Measurements from ENCODE around the gene CDH3.

The CDH3 gene

GRCh38 chr16:68644715-68645493 lies at the start of gene CDH3:
CDH3 (plus strand) TSS chr16:68645310; CDS start chr16:68645380, 70 bp downstream.
- peak; percentile 47 for DNase-seq

- no peak for DNase-seq
Measured at GRCh38 chr16:68596266-68596665, 48.8 kb upstream of the CDH3 start.

DNA sequence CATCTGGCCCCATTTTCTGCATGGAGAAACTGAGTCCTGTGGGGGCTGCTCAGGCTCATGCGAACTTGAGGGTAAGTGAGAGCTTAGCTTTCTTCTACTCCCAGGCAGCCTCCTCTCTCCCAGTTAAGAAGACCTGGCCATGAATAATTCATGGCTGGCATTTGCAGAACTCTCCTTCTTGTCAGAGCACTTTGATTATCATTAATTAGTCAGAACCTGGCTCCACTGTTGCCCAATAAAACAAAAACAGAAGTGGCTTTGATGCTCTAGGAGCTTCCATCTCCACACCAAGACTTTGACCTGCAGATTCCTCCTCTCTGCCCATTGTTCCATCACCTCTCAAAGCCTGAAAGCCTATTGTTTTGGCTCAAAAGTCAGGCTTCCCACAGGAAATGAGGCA lies 45.5 kb upstream of the CDH3 start:
- DNase-seq = no peak

- DNase-seq = no peak
Measured at GRCh38 chr16:68605746-68606145, 39.4 kb upstream of the CDH3 start.

DNA sequence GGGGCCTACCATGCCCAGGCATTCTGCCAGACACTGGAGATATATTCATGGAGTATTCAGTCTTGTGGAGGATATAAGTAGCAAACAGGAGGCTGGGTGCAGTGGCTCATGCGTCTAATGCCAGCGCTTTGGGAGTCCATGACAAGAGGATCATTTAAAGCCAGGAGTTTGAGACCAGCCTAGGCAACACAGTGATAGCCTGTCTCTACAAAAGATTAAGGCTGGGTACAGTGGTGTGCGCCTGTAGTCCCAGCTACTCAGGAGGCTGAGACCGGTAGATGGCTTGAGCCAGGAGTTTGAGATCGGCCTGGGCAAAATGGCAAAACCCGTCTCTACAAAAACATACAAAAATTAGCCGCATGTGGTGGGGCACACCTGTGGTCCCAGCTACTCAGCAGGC lies 37.7 kb upstream of the CDH3 start:
- no peak for DNase-seq

DNA sequence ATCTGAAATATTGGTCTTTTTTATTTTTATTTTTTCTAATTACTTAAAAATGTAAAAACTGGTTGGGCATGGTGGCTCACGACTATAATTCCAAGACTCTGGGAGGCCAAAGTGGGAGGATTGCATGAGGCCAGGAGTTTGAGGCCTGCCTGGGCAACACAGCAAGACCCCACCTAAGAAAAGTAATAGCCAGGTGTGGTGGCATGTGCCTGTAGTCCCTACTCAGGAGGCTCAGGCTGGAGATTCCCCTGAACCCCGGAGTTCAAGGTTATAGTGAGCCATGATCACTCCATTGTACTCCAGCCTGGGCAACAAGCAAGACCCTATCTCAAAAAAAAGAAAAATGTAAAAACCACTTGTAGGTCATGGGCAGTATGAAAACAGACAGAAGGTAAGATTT lies 36.8 kb upstream of the CDH3 start:
- no peak for DNase-seq

GRCh38 chr16:68612996-68613395 lies 32.1 kb upstream of the CDH3 start:
- no peak for DNase-seq

GRCh38 chr16:68617734-68618133 lies 27.4 kb upstream of the CDH3 start:
- DNase-seq = no peak

- no peak for DNase-seq
Measured at GRCh38 chr16:68626557-68626956, 18.6 kb upstream of the CDH3 start.

GRCh38 chr16:68627951-68628425 lies 17.1 kb upstream of the CDH3 start:
- no peak for DNase-seq

GRCh38 chr16:68629351-68629910 lies 15.7 kb upstream of the CDH3 start:
- no peak for DNase-seq

DNA sequence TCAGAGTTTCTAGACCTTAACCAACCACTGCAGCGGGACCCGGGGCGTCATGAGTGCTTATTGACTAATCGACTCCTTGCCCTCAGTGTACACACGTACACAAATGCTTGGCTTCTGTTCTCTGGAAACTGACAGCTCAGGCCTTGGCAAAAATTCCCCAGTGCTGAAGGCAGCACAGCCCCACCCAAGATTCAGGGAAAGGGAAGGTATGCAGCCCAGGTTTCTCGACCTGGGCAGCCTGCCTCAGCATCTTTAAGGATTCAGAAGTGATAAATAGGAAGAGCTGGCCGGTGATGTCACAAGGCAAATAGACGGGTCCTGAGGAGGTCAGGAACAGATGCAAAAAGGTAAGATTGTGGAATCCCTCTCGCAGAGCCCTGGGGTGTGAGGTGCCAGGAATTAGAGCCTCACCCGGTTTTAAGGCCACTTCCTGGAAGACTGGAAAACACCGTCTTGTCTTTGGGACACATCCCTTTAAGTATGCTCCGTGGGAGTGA lies 9.0 kb upstream of the CDH3 start:
- no peak for DNase-seq

DNA sequence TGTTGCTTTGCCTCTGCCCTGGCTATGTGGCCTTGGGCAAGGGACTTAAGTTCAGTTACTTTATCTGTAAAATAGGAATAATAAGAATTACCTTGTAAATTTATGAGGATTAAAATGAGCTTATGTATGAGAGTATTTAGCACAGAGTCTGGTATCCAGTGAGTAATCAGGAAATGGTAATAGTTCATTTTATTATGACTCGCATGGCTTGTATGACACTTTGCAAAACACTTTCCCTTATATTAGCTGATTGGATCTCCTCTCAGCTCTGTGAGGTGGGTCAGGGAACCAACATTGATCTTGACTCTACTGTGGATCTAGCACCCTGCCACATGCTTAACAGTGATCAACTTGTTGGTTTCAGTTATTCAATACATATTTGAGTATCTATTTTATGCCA lies 8.3 kb upstream of the CDH3 start:
- DNase-seq = no peak

DNA sequence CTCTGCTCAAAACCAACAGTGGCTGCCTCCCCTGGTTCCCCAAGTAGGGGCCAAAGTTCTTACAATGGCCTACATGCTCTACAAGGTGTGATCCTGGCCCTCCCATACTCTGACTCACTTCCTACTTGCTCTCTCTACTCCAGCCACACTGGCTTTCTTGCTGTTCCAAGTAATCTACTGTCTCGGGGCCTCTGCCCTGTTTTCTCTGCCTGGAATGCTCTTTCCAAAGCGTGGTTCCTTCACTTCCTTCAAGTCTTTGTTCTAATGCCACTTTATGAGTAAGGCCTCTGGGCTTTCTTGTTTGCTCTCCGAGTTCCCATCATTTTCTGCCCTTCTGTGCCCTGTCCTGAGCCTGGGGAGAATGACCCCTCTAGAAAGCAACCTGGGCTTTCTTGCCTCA lies 4.1 kb upstream of the CDH3 start:
- DNase-seq = no peak

DNA sequence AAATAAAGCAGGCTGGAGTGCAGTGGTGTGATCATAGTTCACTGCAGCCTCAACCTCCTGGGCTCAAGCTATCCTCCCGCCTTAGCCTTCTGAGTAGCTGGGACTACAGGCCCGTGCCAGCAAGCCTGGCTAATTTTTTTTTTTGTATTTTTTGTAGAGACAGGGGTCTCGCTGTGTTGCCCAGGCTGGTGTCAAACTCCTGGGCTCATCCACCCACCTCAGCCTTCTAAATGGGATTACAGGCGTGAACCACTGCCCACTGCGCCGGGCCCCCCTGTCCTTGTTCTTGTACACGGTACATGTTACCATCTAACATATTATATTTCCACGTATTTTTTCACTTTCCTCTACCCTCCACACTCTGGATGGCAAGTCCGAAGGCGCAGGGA lies 3.1 kb upstream of the CDH3 start:
- no peak for DNase-seq

- DNase-seq = no peak
Measured at GRCh38 chr16:68642436-68643101, 2.5 kb upstream of the CDH3 start.

DNA sequence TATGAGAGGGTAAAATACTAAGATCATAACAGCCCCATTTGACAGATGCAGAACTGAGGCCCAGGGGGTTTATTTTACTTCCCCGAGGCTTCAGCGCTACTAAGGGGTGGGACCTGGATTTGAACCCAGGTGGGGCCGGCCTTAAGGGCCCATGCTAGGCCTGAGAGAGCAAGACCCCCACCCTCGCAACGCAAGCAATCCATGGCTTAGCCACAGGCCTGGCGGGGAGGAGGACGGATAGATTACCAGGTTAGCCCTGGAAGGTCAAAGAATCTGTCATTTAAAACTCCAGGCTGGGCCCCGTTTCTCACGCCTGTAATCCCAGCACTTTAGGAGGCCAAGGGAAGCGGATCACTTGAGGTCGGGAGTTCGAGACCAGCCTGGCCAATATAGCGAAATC lies 1.9 kb upstream of the CDH3 start:
- no peak for DNase-seq

GRCh38 chr16:68643847-68644246 lies 1.3 kb upstream of the CDH3 start:
- no peak for DNase-seq

DNA sequence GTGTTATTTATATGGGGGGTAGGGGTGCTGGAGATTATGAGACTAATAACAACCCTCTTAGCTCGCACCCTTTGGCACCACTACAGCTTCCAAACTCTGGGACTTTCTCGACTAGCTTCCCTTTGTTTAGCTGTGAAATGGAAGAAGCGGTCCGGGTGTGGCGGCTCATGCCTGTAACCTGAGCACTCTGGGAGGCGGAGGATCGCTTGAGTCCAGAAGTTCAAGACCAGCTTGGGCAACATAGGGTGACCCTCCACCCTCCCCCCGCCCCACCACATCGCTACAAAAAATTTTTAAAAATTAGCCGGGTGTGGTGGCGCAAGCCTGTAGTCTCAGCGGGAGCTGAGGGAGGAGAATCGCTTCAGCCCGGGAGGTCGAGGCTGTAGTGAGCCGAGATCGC lies 814 bp upstream of the CDH3 start:
- no peak for DNase-seq

DNA sequence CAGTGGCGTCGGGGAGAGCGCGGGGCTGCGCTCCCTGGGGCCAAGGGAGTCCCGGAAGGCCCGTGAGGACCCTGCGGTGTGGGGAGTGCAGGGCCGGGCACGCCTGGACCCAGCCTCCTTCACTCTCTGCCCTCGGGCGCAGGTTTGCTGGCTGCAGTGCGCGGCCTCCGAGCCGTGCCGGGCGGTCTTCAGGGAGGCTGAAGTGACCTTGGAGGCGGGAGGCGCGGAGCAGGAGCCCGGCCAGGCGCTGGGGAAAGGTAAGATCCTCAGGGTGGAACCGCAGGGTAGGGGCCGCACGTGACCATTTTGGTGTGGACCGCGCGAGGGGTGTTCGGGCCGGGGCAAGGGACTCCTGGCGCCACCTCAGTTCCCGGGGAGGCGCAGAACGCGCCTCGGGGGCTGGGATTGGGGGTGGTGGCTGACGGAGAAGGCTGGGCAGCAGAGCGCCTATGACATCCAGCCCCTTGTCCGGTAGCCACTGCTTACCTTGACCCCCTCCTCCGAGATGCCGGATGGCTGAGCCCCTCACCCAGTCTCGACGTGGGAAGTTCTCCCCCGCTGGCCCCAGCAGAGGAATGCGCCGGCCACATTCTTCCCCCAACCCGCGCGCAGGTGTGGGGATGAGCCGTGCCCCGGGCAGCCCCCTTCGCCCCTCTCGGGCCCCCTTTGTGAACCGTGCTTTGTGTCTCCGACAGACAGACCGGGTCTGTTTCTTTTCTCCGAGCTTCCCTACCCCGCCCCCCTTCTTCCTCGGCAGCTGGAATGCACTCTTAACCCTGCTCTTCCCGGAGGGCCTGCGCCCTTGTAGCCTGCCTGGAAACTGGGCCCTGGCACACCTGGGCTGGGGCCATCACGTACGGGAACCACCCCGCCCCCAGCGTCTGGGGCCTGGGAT lies 631 bp downstream of the CDH3 start:
- no peak for DNase-seq

DNA sequence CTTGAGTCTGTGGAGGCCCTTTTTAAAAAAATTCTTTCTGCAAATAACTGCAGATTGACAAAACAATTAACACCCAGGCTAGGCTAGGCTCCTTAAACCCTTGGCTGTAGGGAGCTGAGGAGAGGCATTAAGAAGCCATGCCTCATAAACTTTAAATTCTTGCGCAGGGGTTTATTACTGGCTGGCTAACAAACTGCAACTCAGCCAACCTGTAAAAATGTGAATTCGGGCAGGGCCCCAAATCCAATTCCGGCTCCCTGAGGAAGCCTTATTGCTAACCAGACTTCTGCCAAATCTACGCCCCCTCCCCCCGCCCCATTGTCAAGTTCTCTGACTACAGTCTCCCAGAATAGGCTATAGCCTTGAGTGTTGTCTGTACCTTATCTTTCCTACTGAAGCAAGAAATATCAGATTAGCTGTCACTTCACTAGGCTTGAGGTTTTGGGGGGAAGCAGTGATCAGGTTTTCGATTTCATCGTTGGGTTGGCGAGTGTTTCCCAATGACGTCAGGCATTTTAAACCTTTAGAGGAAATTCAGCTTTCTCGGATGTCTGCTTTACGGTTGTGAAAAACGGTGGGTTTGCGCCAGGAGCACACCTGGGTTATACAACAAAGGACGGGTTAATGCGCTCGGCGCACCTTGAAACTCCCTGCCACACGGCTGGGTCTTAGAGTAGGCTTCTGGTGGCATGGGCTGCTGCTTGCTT lies 2.0 kb downstream of the CDH3 start:
- no peak for DNase-seq

GRCh38 chr16:68651136-68651535 lies 6.0 kb downstream of the CDH3 start:
- DNase-seq = no peak
